Parathyroid adenoma (tissue), 2 donors: Measurements from ENCODE around the gene CNTNAP2.

Source experiments
- H2AFZ ChIP-seq: fragments of 300-600 bp; sonication (generic); one replicate; pipeline ENCODE4 v1.7.0; 2017; ENCODE audit warnings: antibody characterized with exemption, mild to moderate bottlenecking
- H3K27ac ChIP-seq: fragments of 300-600 bp; sonication (generic); one replicate; pipeline ENCODE4 v1.7.0; 2017
- H3K27me3 ChIP-seq: fragments of 300-600 bp; sonication (generic); one replicate; pipeline ENCODE4 v1.7.0; 2017; ENCODE audit warnings: low read length; ENCODE audit not compliant: control insufficient read depth, insufficient read depth
- H3K36me3 ChIP-seq: fragments of 300-600 bp; sonication (generic); one replicate; pipeline ENCODE4 v1.7.0; 2017; ENCODE audit warnings: low read length; ENCODE audit not compliant: control insufficient read depth, insufficient read depth
- H3K4me1 ChIP-seq: fragments of 300-600 bp; sonication (generic); one replicate; pipeline ENCODE4 v1.7.0; 2017; ENCODE audit warnings: control low read depth
- H3K4me2 ChIP-seq: fragments of 300-600 bp; sonication (generic); one replicate; pipeline ENCODE4 v1.7.0; 2017; ENCODE audit warnings: low read length
- H3K4me3 ChIP-seq: fragments of 300-600 bp; sonication (generic); one replicate; pipeline ENCODE4 v1.7.0; 2017; ENCODE audit warnings: low read depth, low read length
- H3K79me2 ChIP-seq: fragments of 300-600 bp; sonication (generic); one replicate; pipeline ENCODE4 v1.7.0; 2017; ENCODE audit warnings: control low read depth
- H3K9ac ChIP-seq: fragments of 300-600 bp; sonication (generic); one replicate; pipeline ENCODE4 v1.7.0; 2017; ENCODE audit warnings: mild to moderate bottlenecking
- H3K9me3 ChIP-seq: fragments of 300-600 bp; sonication (generic); one replicate; pipeline ENCODE4 v1.7.0; 2017; ENCODE audit warnings: low read length; ENCODE audit not compliant: control insufficient read depth
- TF ChIP-seq, protein P1 (sequence below): fragments of 300-600 bp; sonication (generic); IDR thresholded peaks from one replicate; pipeline ENCODE4 v1.7.0; 2017; ENCODE audit warnings: antibody characterized with exemption, mild to moderate bottlenecking
- donor health status: primary hyperparathyroidism.

Gene CNTNAP2

DNA sequence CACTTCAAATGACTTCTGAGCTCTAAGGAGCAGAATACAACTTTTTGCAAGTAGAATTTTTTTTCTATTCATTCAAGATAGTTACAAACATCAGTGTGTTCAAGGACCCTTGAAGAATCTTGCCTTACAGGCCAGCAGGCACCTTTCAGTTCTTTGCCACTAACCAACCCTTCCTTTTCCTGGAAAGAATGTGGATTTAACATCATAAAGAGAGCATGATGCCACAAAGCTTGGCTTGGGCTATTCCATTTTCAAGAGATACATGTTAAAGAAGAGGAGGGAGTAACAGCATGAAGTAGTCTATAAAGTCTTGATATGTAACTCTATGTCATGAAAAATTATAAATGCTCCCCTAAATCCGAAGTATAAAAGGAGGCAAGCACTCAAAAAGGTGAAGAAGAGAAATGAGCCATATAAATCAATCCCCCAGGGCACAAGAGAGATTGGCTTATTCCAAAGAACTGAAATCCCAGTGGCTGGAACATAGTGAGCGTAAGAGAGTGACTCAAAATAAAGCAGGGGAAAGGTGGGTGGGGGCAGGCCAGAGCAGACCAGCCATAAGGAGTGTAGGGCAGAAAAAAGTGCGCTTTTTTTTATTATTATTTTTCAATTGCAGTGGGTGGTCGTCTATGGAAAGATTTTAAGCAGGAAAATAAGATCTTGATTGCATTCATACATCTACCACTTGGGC lies 1448.3 kb downstream of the CNTNAP2 start:
- no peaks in the 10 kb centered on the region for H3K9me3 ChIP-seq
- no peak overlapping the region for H3K4me2 ChIP-seq
- no peak overlapping the region for H3K27ac ChIP-seq
- H3K4me1 ChIP-seq: no peaks in the 10 kb centered on the region
- H2AFZ ChIP-seq: no peak overlapping the region
- no peak overlapping the region for H3K9ac ChIP-seq
- H3K79me2 ChIP-seq: no peaks in the 10 kb centered on the region
- no peaks in the 10 kb centered on the region for H3K27me3 ChIP-seq
- H3K4me3 ChIP-seq: no peak overlapping the region
- TF ChIP-seq, protein P1, sequence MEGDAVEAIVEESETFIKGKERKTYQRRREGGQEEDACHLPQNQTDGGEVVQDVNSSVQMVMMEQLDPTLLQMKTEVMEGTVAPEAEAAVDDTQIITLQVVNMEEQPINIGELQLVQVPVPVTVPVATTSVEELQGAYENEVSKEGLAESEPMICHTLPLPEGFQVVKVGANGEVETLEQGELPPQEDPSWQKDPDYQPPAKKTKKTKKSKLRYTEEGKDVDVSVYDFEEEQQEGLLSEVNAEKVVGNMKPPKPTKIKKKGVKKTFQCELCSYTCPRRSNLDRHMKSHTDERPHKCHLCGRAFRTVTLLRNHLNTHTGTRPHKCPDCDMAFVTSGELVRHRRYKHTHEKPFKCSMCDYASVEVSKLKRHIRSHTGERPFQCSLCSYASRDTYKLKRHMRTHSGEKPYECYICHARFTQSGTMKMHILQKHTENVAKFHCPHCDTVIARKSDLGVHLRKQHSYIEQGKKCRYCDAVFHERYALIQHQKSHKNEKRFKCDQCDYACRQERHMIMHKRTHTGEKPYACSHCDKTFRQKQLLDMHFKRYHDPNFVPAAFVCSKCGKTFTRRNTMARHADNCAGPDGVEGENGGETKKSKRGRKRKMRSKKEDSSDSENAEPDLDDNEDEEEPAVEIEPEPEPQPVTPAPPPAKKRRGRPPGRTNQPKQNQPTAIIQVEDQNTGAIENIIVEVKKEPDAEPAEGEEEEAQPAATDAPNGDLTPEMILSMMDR: no peak
- H3K36me3 ChIP-seq: no peaks in the 10 kb centered on the region

DNA sequence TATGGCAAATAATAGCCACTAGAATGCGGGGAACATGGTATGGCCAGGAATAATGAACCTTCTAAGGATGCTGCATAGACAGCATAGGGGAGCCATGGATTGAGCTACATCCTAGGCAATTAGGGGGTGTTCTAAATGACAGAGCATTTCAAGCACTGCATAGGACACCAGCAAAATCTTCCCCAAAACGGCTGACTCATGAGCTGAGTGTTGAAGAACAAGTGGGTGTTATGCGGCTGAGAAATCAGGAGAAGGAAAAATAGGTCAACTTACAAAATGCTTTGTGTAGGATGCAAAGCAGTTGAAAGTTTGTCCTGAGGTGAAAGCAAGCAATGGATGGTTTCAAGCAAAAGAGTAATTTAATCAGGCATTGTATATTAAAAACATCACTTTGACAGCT lies 1450.4 kb downstream of the CNTNAP2 start:
- Histone ChIP-seq H3K4me1 (no peaks in the 10 kb centered on the region), H3K9ac (no peak overlapping the region), H3K27ac (no peak overlapping the region), H3K4me2 (no peak overlapping the region), H3K27me3 (no peaks in the 10 kb centered on the region), H3K4me3 (no peak overlapping the region), H3K9me3 (no peaks in the 10 kb centered on the region), H3K79me2 (no peaks in the 10 kb centered on the region), H2AFZ (no peak overlapping the region), H3K36me3 (no peaks in the 10 kb centered on the region)
- TF ChIP-seq, protein P1: no peak

DNA sequence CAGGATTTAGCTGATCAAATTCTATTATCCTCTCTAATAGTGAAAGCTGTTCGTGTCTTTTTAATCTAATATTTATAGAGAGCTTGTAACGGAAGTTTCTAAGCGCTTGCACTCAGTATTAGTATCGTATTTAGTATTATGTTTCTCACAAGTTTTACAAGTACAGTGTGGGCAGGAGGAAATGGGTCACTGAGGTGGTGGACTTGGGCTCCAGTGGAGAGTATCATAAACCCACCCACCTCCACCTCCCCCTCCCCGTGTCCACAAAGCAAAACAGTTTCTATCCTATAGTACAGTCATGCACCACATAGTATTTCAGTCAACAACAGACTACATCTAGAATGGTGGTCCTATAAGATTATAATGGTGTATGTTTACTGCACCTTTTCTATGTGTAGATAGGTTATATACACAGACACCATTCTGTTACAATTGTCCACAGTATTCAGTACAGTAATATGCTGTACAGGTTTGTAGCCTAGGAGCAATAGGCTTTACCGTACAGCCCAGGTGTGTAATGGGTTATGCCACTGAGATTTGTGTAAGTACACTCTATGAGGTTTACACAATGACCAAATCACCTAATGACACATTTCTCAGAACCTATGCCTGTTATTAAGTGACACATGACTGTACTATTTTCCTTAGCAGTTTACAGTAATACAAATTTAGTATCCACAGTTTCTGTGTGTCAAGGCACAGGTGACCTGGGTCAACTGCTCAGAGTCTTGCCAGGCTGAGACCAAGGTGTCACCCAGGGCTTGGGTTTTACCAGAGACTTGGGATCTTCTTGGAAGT lies 1452.7 kb downstream of the CNTNAP2 start:
- no peak overlapping the region for H3K4me2 ChIP-seq
- no peak overlapping the region for H3K4me3 ChIP-seq
- H3K36me3 ChIP-seq: no peaks in the 10 kb centered on the region
- H3K27me3 ChIP-seq: no peaks in the 10 kb centered on the region
- H3K27ac ChIP-seq: no peak overlapping the region
- H3K9ac ChIP-seq: no peak overlapping the region
- H3K4me1 ChIP-seq: no peaks in the 10 kb centered on the region
- TF ChIP-seq, protein P1: no peak
- H2AFZ ChIP-seq: no peak overlapping the region
- no peaks in the 10 kb centered on the region for H3K9me3 ChIP-seq
- no peaks in the 10 kb centered on the region for H3K79me2 ChIP-seq

DNA sequence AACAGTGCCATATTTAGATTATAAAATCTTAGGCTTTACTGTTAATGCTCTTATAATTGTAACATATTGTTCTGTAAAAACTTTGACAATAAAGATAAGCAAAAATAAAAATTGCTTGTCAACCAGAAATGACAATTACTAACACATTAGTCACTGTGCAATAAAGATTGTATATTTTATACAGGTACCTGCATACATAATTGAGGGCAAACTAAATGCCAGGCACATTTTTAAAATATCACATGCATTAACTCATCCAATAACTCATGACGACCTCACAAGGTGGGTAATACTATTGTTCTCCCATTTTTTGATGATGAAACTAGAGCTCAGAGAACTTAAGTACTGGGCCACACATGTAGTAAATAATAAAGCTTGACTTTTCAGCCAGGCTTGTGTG lies 1453.8 kb downstream of the CNTNAP2 start:
- H3K4me1 ChIP-seq: no peaks in the 10 kb centered on the region
- H3K9ac ChIP-seq: no peak overlapping the region
- TF ChIP-seq, protein P1: no peak
- no peak overlapping the region for H2AFZ ChIP-seq
- no peaks in the 10 kb centered on the region for H3K79me2 ChIP-seq
- no peaks in the 10 kb centered on the region for H3K27me3 ChIP-seq
- H3K9me3 ChIP-seq: no peaks in the 10 kb centered on the region
- no peak overlapping the region for H3K4me2 ChIP-seq
- H3K36me3 ChIP-seq: no peaks in the 10 kb centered on the region
- no peak overlapping the region for H3K27ac ChIP-seq
- no peak overlapping the region for H3K4me3 ChIP-seq
